Hepatocyte (in vitro differentiated cells): ENCODE results near the gene HOXC6.

ENCODE experiments used
- CTCF ChIP-seq: fragments of 200-600 bp; sonication (generic); IDR thresholded peaks from 2 replicates; pipeline ENCODE4 v1.5.1; 2016; ENCODE audit warnings: antibody characterized with exemption, mild to moderate bottlenecking; ENCODE audit not compliant: poor library complexity
- EZH2 ChIP-seq: fragments of 200-600 bp; sonication (generic); IDR thresholded peaks from 2 replicates; pipeline ENCODE4 v1.6.1; 2016; ENCODE audit warnings: antibody characterized with exemption, mild to moderate bottlenecking, borderline replicate concordance
- EZH2phosphoT487 ChIP-seq: fragments of 200-600 bp; sonication (generic); IDR thresholded peaks from one replicate; pipeline ENCODE4 v1.6.1; 2018; ENCODE audit warnings: antibody characterized with exemption, mild to moderate bottlenecking, low read depth, moderate library complexity; ENCODE audit not compliant: unreplicated experiment, severe bottlenecking

GRCh38 chr12:54051026-54051842 lies 23.0 kb downstream of the HOXC6 start:
- no peak for TF ChIP-seq CTCF
- TF ChIP-seq EZH2, result peak; percentile 16
- no peak for TF ChIP-seq EZH2phosphoT487
